Measurements from ENCODE around the gene KPNA2.
"Not testable (repeated sequence)": the region's sequence is repeated elsewhere in the genome, so short reads cannot be mapped to it uniquely, and the experiment has no call there.

The KPNA2 gene

DNA sequence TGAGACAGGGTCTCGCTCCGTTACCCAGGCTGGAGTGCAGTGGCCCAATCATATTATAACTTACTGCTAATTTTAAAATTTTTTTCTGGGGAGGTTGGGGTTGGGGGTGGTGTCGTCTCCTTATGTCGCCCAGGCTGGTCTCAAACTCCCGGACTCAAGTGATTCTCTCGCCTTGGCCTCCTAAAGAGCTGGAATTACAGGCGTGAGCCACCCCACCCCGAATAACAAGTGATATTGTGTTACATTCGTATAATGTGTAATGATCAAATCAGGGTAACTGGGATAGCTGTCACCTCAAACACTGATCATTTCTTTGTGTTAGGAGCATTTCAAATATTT lies 16.2 kb upstream of the KPNA2 start:
- Mint-ChIP-seq H3K27ac (no peak overlapping the region), H3K4me1 (peaks cover 27% of the 10 kb centered on the region), H3K27me3 (ENCODE audit: low read depth, poor library complexity) (peaks cover 12% of the 10 kb centered on the region), H3K4me3 (peak overlapping the region; percentile 70), H3K9me3 (no peaks in the 10 kb centered on the region), H3K36me3 (ENCODE audit: low read depth) (no peaks in the 10 kb centered on the region)
- DNase-seq, result no peak
- TF ChIP-seq, protein P1, sequence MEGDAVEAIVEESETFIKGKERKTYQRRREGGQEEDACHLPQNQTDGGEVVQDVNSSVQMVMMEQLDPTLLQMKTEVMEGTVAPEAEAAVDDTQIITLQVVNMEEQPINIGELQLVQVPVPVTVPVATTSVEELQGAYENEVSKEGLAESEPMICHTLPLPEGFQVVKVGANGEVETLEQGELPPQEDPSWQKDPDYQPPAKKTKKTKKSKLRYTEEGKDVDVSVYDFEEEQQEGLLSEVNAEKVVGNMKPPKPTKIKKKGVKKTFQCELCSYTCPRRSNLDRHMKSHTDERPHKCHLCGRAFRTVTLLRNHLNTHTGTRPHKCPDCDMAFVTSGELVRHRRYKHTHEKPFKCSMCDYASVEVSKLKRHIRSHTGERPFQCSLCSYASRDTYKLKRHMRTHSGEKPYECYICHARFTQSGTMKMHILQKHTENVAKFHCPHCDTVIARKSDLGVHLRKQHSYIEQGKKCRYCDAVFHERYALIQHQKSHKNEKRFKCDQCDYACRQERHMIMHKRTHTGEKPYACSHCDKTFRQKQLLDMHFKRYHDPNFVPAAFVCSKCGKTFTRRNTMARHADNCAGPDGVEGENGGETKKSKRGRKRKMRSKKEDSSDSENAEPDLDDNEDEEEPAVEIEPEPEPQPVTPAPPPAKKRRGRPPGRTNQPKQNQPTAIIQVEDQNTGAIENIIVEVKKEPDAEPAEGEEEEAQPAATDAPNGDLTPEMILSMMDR (IDR thresholded peaks at IDR 0.05), result no peak

DNA sequence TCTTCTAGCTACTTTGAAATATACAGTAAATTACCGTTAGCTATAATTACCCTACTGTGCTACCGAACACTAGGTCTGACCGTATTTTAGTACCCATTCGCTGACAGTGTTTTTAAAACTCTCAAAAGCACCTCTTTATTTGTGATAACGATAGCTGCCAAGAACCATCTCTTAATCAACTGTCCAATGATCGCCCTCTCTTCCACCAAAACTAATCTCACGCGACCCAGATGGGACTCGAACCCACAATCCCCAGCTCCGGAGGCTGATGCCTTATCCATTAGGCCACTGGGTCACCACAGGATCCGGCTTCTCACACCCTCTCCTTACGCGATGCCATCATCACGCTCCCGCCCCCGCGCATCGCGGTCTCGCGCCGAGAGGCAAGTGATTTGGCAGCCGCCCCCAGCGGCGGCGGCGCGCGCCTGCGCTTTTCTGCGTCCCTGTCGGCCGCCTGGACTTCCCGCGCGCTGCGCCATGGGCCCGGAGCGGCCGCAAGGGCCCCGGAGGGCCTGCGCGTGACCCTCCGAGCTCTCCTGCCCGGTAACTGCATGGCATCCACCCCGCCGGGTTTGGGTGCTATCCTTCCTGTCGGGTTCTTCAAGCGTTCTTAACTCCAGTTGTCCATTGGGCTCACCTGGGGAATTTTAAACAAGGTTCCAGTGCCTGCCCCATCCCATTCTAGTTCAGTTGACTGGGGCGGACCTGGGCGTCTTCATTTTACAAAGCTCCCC lies 15.7 kb upstream of the KPNA2 start:
- peak overlapping the region; percentile 91 for H3K27ac Mint-ChIP-seq
- no peaks in the 10 kb centered on the region for H3K36me3 Mint-ChIP-seq (ENCODE audit: low read depth)
- TF ChIP-seq, protein P1 (IDR thresholded peaks at IDR 0.05), result peak; percentile 39
- H3K4me3 Mint-ChIP-seq, result peak overlapping the region; percentile 88
- peaks cover 24% of the 10 kb centered on the region for H3K4me1 Mint-ChIP-seq
- no peaks in the 10 kb centered on the region for H3K9me3 Mint-ChIP-seq
- DNase-seq, result peak; percentile 98
- H3K27me3 Mint-ChIP-seq (ENCODE audit: low read depth, poor library complexity), result peaks cover 12% of the 10 kb centered on the region

- DNase-seq, result no peak
- Mint-ChIP-seq H3K36me3 (ENCODE audit: low read depth) (no peaks in the 10 kb centered on the region), H3K27me3 (ENCODE audit: low read depth, poor library complexity) (peaks cover 12% of the 10 kb centered on the region), H3K4me3 (peak overlapping the region; percentile 88), H3K4me1 (peaks cover 20% of the 10 kb centered on the region), H3K27ac (peak overlapping the region; percentile 91), H3K9me3 (no peaks in the 10 kb centered on the region)
- TF ChIP-seq, protein P1 (IDR thresholded peaks at IDR 0.05), result no peak
Observed at GRCh38 chr17:68020409-68020756, 15.2 kb upstream of the KPNA2 start.

DNA sequence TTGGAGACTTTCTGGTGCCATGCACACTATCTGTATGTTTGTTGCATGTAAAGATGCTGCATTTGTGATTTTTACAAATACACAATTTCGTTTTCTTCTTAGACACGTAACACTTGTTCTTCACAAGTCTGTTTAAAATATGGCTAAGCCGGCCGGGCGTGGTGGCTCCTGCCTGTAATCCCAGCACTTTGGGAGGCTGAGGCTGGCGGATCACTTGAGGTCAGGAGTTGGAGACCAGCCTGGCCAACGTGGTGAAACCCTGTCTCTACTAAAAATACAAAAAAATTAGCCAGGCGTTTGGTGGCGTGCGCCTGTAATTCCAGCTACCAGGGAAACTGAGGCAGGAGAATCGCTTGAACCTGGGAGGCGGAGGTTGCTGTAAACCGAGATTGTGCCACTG lies 14.7 kb upstream of the KPNA2 start:
- H3K27me3 Mint-ChIP-seq (ENCODE audit: low read depth, poor library complexity), result peaks cover 12% of the 10 kb centered on the region
- peaks cover 17% of the 10 kb centered on the region for H3K4me1 Mint-ChIP-seq
- not testable (repeated sequence) for DNase-seq; H3K9me3 Mint-ChIP-seq; H3K36me3 Mint-ChIP-seq (ENCODE audit: low read depth)
- peak overlapping the region; percentile 88 for H3K4me3 Mint-ChIP-seq
- H3K27ac Mint-ChIP-seq, result peak overlapping the region; percentile 91

- TF ChIP-seq, protein P1 (IDR thresholded peaks at IDR 0.05), result no peak
- no peaks in the 10 kb centered on the region for H3K36me3 Mint-ChIP-seq (ENCODE audit: low read depth)
- H3K9me3 Mint-ChIP-seq, result no peaks in the 10 kb centered on the region
- no peak overlapping the region for H3K4me3 Mint-ChIP-seq
- no peak for DNase-seq
- peaks cover 12% of the 10 kb centered on the region for H3K27me3 Mint-ChIP-seq (ENCODE audit: low read depth, poor library complexity)
- H3K4me1 Mint-ChIP-seq, result peaks cover 17% of the 10 kb centered on the region
- H3K27ac Mint-ChIP-seq, result no peak overlapping the region
Observed at GRCh38 chr17:68021963-68022362, 13.6 kb upstream of the KPNA2 start.

- not testable (repeated sequence) for H3K9me3 Mint-ChIP-seq; DNase-seq; H3K27ac Mint-ChIP-seq; H3K4me3 Mint-ChIP-seq; H3K36me3 Mint-ChIP-seq (ENCODE audit: low read depth)
- Mint-ChIP-seq H3K4me1 (peaks cover 16% of the 10 kb centered on the region), H3K27me3 (ENCODE audit: low read depth, poor library complexity) (peaks cover 12% of the 10 kb centered on the region)
Observed at GRCh38 chr17:68022547-68022946, 13.0 kb upstream of the KPNA2 start.

DNA sequence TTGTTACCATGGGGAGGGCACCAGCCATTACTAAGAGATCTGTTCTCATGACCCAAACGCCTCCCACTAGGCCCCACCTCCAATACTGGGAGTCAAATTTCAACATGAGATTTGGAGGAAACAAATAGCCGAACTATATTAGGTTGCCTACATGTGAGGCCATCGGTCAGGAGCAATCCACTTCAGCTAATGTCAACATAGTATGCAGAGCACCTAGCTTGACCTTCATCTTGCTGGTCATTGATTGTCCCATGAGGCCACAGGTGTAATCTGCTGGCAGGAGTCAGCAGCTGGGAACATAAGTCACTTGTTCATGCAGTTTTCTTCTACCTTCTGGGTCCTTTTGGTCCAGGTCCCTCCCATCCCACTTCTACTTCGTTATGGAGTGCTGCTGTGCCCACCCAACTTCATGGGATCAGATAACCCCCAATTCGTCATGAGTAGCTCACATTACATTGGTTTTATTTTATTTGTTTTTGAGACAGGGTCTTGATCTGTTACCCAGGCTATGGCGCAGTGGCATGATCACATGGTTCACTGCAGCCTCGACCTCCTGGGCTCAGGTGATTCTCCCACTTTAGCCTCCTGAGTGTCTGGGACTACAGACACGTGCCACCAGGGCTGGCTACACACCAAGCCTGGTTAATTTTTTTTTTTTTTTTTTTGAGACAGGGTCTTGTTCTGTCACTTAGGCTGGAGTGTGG lies 5.9 kb upstream of the KPNA2 start:
- H3K4me3 Mint-ChIP-seq, result no peak overlapping the region
- H3K27ac Mint-ChIP-seq, result peak overlapping the region; percentile 95
- no peaks in the 10 kb centered on the region for H3K9me3 Mint-ChIP-seq
- no peak for DNase-seq
- peaks cover 29% of the 10 kb centered on the region for H3K4me1 Mint-ChIP-seq
- TF ChIP-seq, protein P1 (IDR thresholded peaks at IDR 0.05), result no peak
- peaks cover 3% of the 10 kb centered on the region for H3K27me3 Mint-ChIP-seq (ENCODE audit: low read depth, poor library complexity)
- H3K36me3 Mint-ChIP-seq (ENCODE audit: low read depth), result no peaks in the 10 kb centered on the region

Data from nephron progenitor cell (in vitro differentiated cells).